Measurements from ENCODE around the gene FMO2.
A peak's percentile ranks its signal among the peaks of the same experiment; 100 is the strongest.

The FMO2 gene

DNA sequence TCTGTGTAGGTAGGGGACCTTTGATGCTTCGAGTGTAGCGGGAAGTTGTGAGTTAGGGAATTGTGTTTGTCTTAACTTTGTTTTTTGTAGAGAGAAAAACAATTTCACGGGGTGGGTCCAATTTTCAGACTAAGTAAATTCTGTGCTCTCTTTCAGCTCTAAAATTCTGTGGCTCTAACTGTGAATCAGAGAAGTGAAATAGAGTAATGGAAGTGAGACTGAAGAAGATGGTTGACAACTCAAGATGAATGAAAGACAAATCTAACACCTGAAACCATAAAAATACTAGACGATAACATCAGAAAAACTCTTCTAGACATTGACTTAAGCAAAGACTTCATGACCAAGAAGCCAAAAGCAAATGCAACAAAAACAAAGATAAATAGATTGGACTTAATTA lies 58.8 kb downstream of the FMO2 start:
- TF ChIP-seq, protein P1, sequence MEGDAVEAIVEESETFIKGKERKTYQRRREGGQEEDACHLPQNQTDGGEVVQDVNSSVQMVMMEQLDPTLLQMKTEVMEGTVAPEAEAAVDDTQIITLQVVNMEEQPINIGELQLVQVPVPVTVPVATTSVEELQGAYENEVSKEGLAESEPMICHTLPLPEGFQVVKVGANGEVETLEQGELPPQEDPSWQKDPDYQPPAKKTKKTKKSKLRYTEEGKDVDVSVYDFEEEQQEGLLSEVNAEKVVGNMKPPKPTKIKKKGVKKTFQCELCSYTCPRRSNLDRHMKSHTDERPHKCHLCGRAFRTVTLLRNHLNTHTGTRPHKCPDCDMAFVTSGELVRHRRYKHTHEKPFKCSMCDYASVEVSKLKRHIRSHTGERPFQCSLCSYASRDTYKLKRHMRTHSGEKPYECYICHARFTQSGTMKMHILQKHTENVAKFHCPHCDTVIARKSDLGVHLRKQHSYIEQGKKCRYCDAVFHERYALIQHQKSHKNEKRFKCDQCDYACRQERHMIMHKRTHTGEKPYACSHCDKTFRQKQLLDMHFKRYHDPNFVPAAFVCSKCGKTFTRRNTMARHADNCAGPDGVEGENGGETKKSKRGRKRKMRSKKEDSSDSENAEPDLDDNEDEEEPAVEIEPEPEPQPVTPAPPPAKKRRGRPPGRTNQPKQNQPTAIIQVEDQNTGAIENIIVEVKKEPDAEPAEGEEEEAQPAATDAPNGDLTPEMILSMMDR (conservative IDR thresholded peaks at IDR 0.05; ENCODE audit: control insufficient read depth, insufficient read depth, low read depth, low read length), result no peak
- DNase-seq (ENCODE audit: low read depth), result no peak
- H3K4me3 ChIP-seq (ENCODE audit: control insufficient read depth, low read depth, low read length), result no peak overlapping the region

DNA sequence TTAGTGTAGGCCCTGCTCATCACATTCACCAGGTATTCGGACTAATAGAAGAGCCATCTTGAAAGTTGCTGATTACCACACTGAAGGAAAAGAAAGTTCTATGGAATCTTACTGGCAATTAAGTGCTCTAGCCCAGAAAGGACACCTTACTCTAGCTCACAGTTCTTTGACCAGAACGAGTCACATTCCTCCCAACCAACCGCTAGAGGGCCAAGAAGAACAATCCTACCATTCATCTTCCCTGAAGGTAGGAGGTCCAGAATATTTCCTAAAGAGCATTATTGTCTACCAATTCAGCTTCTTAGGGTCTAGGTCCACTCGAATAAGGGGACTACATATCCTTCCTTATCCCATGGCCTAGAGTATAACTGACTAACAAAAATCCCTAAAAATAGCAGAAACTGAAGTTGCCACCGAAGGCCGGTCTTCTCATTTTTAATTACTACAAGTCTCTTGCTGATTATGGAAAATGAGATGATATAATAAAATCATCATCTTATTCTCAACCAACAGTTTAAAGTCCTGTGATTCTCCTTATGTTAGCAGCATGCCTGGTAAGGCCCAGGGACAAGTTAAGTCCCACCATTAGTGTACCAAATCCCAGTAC lies 60.5 kb downstream of the FMO2 start:
- peak; percentile 56 for DNase-seq (ENCODE audit: low read depth)
- TF ChIP-seq, protein P1 (conservative IDR thresholded peaks at IDR 0.05; ENCODE audit: control insufficient read depth, insufficient read depth, low read depth, low read length), result peak; percentile 90
- no peak overlapping the region for H3K4me3 ChIP-seq (ENCODE audit: control insufficient read depth, low read depth, low read length)

DNA sequence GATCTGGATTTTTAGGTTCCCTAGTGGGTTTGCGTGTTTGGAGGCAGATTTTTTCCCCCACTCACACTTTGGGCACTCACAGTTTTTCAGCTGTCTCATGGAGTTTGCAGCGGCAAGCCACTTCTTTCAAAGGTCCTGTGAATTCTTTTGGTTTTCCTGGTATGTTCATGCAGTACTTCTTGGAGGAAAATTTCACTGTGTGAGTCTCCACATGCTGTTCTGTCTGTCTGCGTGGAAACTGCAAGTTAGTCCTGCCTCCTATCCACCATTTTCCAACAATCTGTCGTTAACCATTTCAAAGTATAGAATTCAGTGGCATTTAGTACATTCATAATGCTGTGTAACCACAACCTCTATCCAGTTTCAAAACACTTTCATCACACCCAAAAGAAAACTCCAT lies 62.4 kb downstream of the FMO2 start:
- no peak for DNase-seq (ENCODE audit: low read depth)
- no peak overlapping the region for H3K4me3 ChIP-seq (ENCODE audit: control insufficient read depth, low read depth, low read length)
- TF ChIP-seq, protein P1 (conservative IDR thresholded peaks at IDR 0.05; ENCODE audit: control insufficient read depth, insufficient read depth, low read depth, low read length), result no peak

DNA sequence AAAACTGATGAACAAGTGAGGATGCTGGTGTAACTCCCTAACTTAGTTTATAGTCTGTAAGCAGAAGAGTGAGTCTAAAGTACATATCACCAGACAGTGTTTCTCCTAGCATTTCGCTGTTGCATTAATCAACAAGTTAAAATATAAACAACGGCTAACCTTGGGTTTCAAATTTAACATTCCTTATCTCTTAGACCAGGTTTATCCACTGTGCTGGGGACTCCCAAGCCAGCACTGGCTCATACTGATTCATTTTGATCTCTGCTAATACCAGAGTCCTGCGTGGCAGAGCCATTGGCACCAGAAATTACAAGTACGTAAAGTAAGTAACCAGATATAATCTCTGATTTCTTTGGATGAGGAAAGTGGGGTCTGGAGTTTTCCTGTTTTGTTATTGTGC lies 63.2 kb downstream of the FMO2 start, which contains the start of gene FMO1:
TSS of gene FMO1 (plus strand) at position 193 of the 400 bp plus-strand sequence. CDS start 9,594 bp downstream, outside the sequence.
- no peak for DNase-seq (ENCODE audit: low read depth)
- TF ChIP-seq, protein P1 (conservative IDR thresholded peaks at IDR 0.05; ENCODE audit: control insufficient read depth, insufficient read depth, low read depth, low read length), result no peak
- no peak within 1 kb of the TSS for H3K4me3 ChIP-seq (ENCODE audit: control insufficient read depth, low read depth, low read length)

DNA sequence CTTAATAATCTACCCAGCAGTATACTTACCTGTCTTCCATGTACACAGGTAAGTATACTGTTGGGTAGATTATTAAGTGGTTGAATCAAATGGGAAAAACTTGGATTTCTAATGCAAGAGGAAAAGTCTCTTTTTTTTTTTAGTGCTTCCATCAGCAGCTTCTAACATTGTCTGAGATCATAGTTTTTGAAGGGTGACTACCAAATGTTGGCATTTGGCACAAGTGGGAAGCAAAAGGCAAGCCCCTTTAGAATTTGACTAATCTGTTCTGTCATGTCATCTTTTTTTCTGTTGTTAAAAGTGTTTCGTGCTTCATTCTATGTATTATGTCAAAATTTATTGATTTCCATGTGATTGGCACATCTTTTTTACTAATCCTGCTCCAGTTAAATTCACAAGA lies 63.7 kb downstream of the FMO2 start:
- no peak overlapping the region for H3K4me3 ChIP-seq (ENCODE audit: control insufficient read depth, low read depth, low read length)
- DNase-seq (ENCODE audit: low read depth), result no peak
- TF ChIP-seq, protein P1 (conservative IDR thresholded peaks at IDR 0.05; ENCODE audit: control insufficient read depth, insufficient read depth, low read depth, low read length), result no peak

DNA sequence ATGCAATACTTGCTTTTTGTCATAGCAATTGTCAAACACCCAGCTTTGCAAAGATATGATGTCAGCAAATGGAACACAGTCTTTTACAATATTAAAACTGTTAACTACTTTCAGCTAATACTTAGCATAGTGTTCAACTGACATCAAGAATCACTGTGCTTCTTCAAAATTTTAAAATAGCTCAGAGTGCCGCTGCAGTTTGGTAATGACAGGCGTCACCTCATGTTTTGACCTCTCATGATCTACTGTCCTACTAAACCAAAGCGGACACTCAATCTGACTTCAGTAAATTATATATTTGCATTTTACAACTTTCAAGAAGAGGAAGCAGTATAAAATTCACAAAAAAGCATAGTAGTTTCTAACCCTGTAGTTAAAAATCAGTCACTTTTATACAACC lies 65.2 kb downstream of the FMO2 start:
- TF ChIP-seq, protein P1 (conservative IDR thresholded peaks at IDR 0.05; ENCODE audit: control insufficient read depth, insufficient read depth, low read depth, low read length), result no peak
- DNase-seq (ENCODE audit: low read depth), result no peak
- H3K4me3 ChIP-seq (ENCODE audit: control insufficient read depth, low read depth, low read length), result no peak overlapping the region
